Measurements from ENCODE around the gene EPS15. TPM values are rescaled to one million over a fixed set of nuclear protein-coding genes. Genes with fewer than 3 reads are reported as not detected.
"Not testable (repeated sequence)": the region's sequence is repeated elsewhere in the genome, so short reads cannot be mapped to it uniquely, and the experiment has no call there.

Gene EPS15
- total RNA-seq, 2 donors from 2014 or later = 40.3 to 55.8 TPM

DNA sequence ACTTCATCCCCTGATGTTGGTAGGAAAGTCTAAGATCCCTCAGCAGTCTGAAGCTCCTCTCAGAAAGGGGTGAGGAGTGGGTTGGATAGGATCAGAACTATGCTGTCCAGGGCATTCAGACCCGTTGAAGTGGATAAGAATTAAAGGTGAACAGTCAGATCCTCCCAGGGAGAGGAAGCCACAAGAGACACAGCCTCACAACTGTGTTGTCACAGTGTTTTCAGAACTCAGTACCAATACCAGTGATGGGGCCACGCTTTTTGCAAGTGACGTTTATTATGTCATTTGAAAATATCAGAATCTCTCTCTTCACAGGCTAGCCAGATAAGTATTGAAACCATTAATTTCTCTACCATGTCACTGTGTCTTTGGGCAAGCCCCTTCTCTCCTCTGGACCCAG, 15.4 kb upstream of the EPS15 start:
- H3K27ac ChIP-seq = no peak overlapping the region
- no peaks in the 10 kb centered on the region for H3K4me1 ChIP-seq
- no peaks in the 10 kb centered on the region for H3K9me3 ChIP-seq
- DNase-seq = no peak
- TF ChIP-seq, protein P1, sequence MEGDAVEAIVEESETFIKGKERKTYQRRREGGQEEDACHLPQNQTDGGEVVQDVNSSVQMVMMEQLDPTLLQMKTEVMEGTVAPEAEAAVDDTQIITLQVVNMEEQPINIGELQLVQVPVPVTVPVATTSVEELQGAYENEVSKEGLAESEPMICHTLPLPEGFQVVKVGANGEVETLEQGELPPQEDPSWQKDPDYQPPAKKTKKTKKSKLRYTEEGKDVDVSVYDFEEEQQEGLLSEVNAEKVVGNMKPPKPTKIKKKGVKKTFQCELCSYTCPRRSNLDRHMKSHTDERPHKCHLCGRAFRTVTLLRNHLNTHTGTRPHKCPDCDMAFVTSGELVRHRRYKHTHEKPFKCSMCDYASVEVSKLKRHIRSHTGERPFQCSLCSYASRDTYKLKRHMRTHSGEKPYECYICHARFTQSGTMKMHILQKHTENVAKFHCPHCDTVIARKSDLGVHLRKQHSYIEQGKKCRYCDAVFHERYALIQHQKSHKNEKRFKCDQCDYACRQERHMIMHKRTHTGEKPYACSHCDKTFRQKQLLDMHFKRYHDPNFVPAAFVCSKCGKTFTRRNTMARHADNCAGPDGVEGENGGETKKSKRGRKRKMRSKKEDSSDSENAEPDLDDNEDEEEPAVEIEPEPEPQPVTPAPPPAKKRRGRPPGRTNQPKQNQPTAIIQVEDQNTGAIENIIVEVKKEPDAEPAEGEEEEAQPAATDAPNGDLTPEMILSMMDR (IDR thresholded peaks at IDR 0.05) = no peak
- H3K27me3 ChIP-seq = no peaks in the 10 kb centered on the region
- no peaks in the 10 kb centered on the region for H3K36me3 ChIP-seq
- H3K4me3 ChIP-seq = no peak overlapping the region
- no peak overlapping the region for H3K9ac ChIP-seq (ENCODE audit: low read depth in 2 of 2, low read length in 2 of 2)
- intact Hi-C loops (cut with DNase I) = loop anchor here (10.0 kb wide), 1 partner anchor 190 kb away; no protein-coding TSS in a partner anchor

DNA sequence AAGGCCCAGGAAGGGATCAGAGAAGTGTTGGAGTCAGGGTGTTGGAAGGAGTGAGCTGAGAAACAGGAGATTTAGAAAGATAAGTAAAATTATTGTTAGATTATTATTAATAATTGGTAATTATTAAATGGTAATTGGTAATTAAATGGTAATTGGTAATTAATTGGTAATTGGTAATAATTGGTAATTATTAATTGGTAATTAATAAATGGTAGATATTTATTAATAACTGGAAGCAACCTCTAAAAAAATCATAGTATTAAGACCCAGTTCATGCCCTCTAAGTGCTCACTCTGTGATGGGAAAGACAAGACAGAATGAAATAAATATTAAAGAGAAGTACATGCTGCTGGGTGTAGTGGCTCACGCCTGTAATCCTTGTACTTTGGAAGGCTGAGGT, 13.8 kb upstream of the EPS15 start:
- H3K36me3 ChIP-seq = no peaks in the 10 kb centered on the region
- DNase-seq = no peak
- no peaks in the 10 kb centered on the region for H3K9me3 ChIP-seq
- no peak overlapping the region for H3K9ac ChIP-seq (ENCODE audit: low read depth in 2 of 2, low read length in 2 of 2)
- no peaks in the 10 kb centered on the region for H3K27me3 ChIP-seq
- no peak overlapping the region for H3K27ac ChIP-seq
- H3K4me1 ChIP-seq = no peaks in the 10 kb centered on the region
- no peak overlapping the region for H3K4me3 ChIP-seq
- intact Hi-C loops (cut with DNase I) = loop anchor here (10.0 kb wide), 1 partner anchor 188 kb away; no protein-coding TSS in a partner anchor
- TF ChIP-seq, protein P1 (IDR thresholded peaks at IDR 0.05) = no peak

GRCh38 chr1:51530447-51530846, 11.4 kb upstream of the EPS15 start:
- H3K4me1 ChIP-seq; H3K27ac ChIP-seq; H3K4me3 ChIP-seq; H3K27me3 ChIP-seq; DNase-seq; H3K9ac ChIP-seq (ENCODE audit: low read depth in 2 of 2, low read length in 2 of 2); H3K9me3 ChIP-seq; H3K36me3 ChIP-seq: not testable (repeated sequence)
- intact Hi-C loops (cut with DNase I) = loop anchor here (10.0 kb wide), 1 partner anchor 186 kb away; no protein-coding TSS in a partner anchor

GRCh38 chr1:51527144-51527543, 8.1 kb upstream of the EPS15 start:
- intact Hi-C loops (cut with DNase I) = no loop called here
- H3K4me3 ChIP-seq = no peak overlapping the region
- H3K4me1 ChIP-seq = no peaks in the 10 kb centered on the region
- no peaks in the 10 kb centered on the region for H3K9me3 ChIP-seq
- H3K27me3 ChIP-seq = no peaks in the 10 kb centered on the region
- H3K36me3 ChIP-seq = no peaks in the 10 kb centered on the region
- no peak for DNase-seq
- TF ChIP-seq, protein P1 (IDR thresholded peaks at IDR 0.05) = no peak
- no peak overlapping the region for H3K27ac ChIP-seq
- no peak overlapping the region for H3K9ac ChIP-seq (ENCODE audit: low read depth in 2 of 2, low read length in 2 of 2)

- TF ChIP-seq, protein P1 (IDR thresholded peaks at IDR 0.05) = no peak
- DNase-seq = no peak
- H3K4me1 ChIP-seq = peaks cover 1% of the 10 kb centered on the region
- H3K27ac ChIP-seq = no peak overlapping the region
- no peaks in the 10 kb centered on the region for H3K9me3 ChIP-seq
- H3K27me3 ChIP-seq = no peaks in the 10 kb centered on the region
- H3K36me3 ChIP-seq = no peaks in the 10 kb centered on the region
- intact Hi-C loops (cut with DNase I) = no loop called here
- H3K9ac ChIP-seq (ENCODE audit: low read depth in 2 of 2, low read length in 2 of 2) = no peak overlapping the region
- no peak overlapping the region for H3K4me3 ChIP-seq
Observed at GRCh38 chr1:51526248-51526647, 7.2 kb upstream of the EPS15 start.

- intact Hi-C loops (cut with DNase I) = no loop called here
- Histone ChIP-seq H3K9ac (ENCODE audit: low read depth in 2 of 2, low read length in 2 of 2) (no peak overlapping the region), H3K27ac (no peak overlapping the region), H3K4me1 (peaks cover 10% of the 10 kb centered on the region), H3K9me3 (no peaks in the 10 kb centered on the region), H3K4me3 (no peak overlapping the region), H3K36me3 (no peaks in the 10 kb centered on the region), H3K27me3 (no peaks in the 10 kb centered on the region)
- DNase-seq = no peak
- TF ChIP-seq, protein P1 (IDR thresholded peaks at IDR 0.05) = no peak
Observed at GRCh38 chr1:51525295-51525694, 6.2 kb upstream of the EPS15 start.
